Body of pancreas (tissue), 4 donors: ENCODE measurements around the gene NIPAL4. TPM values are rescaled to one million over a fixed set of nuclear protein-coding genes. Genes with fewer than 3 reads are reported as not detected.

Experiments used
- ATAC-seq: fragments of 150-250 bp; one replicate; pipeline ENCODE4 v1.9.1; 2016
- DNase-seq, 4 donors: peaks; one replicate each; pipeline ENCODE4 v3.0.0-alpha.2; 2019
- H3K27ac ChIP-seq, 4 donors: fragments of 200-600 bp; sonication (generic); 1 replicate in 3 of 4; 2 replicates in 1 of 4; pipeline versions ENCODE4 v1.5.1 to v1.6.1; 2016 to 2019; ENCODE audit warnings: mild to moderate bottlenecking in 1 of 4, mixed read lengths in 1 of 4, moderate library complexity in 1 of 4
- H3K27me3 ChIP-seq, 2 donors: fragments of 200-600 bp; sonication (generic); one replicate each; pipeline ENCODE4 v1.6.0; 2016; ENCODE audit warnings: mild to moderate bottlenecking in 1 of 2
- H3K36me3 ChIP-seq, 2 donors: fragments of 200-600 bp; sonication (generic); replicated peaks in 1 of 2; 2 replicates each; pipeline ENCODE4 v1.5.1; 2016; ENCODE audit warnings: low read depth in 2 of 2; ENCODE audit not compliant: insufficient read depth in 1 of 2
- H3K4me1 ChIP-seq: fragments of 200-600 bp; sonication (generic); one replicate; pipeline ENCODE4 v1.6.0; 2016
- H3K4me3 ChIP-seq, 2 donors: fragments of 200-600 bp; sonication (generic); 1 replicate in 1 of 2; 2 replicates in 1 of 2; pipeline ENCODE4 v1.5.1; 2016 to 2019
- H3K9me3 ChIP-seq, 3 donors: fragments of 200-600 bp; sonication (generic); 1 replicate in 2 of 3; 2 replicates in 1 of 3; pipeline ENCODE4 v1.5.1; 2016
- CTCF ChIP-seq, 7 experiments: fragments of 450-650 bp in 4 of 7; fragments of 200-600 bp in 3 of 7; sonication (generic) in 3 of 7; IDR thresholded peaks; one replicate each; pipeline ENCODE4 v1.5.1; 2016 to 2019; ENCODE audit warnings: antibody characterized with exemption in 7 of 7
- POLR2A ChIP-seq, 3 donors: fragments of 450-650 bp; IDR thresholded peaks; one replicate each; pipeline ENCODE4 v1.6.1; 2016; ENCODE audit warnings: antibody characterized with exemption in 3 of 3, mild to moderate bottlenecking in 2 of 3
- WGBS, 2 donors: methylation state at CpG; one replicate each; pipeline ENCODE4 v1.1.5; 2017; 5-methylcytosine and 5-hydroxymethylcytosine counted together
- intact Hi-C: fragments of 100-400 bp; cut with DNase I; formaldehyde crosslinking; loops from one replicate; pipeline ENCODE4 v1.15.1; 2023
- total RNA-seq, 2 donors: library from RNA; depleted of rRNA; stranded (reverse); fragments of >200 nt; gene quantifications; one replicate each; pipeline ENCODE4 v1.1.0, GENCODE V29; 2016

Gene NIPAL4
- total RNA-seq, 2 donors from 2014 or later: not detected

- no peak overlapping the region for H3K4me3 ChIP-seq
- no peaks in the 10 kb centered on the region for H3K27me3 ChIP-seq
- no peak overlapping the region for H3K27ac ChIP-seq
- intact Hi-C loops: loop anchor here (10.0 kb wide), 1 partner anchor 149 kb away; no protein-coding TSS in a partner anchor
- H3K9me3 ChIP-seq: no peaks in the 10 kb centered on the region
- DNase-seq (no peak), ATAC-seq (no peak)
- TF ChIP-seq CTCF (IDR thresholded peaks at IDR 0.05) (no peak), POLR2A (IDR thresholded peaks at IDR 0.05) (no peak)
- no peaks in the 10 kb centered on the region for H3K4me1 ChIP-seq
- WGBS, 2 donors: 69 to 76% methylated on average over 7 of the region's 7 CpGs
- H3K36me3 ChIP-seq: no peaks in the 10 kb centered on the region
Observed at GRCh38 chr5:157473383-157474320, 13.6 kb downstream of the NIPAL4 start.

- Histone ChIP-seq H3K9me3 (no peaks in the 10 kb centered on the region), H3K4me3 (no peak overlapping the region), H3K27me3 (no peaks in the 10 kb centered on the region), H3K27ac (no peak overlapping the region), H3K36me3 (no peaks in the 10 kb centered on the region), H3K4me1 (no peaks in the 10 kb centered on the region)
- 70 to 100% methylated on average over 3 of the region's 3 CpGs for WGBS, 2 donors
- ATAC-seq: no peak
- TF ChIP-seq CTCF (IDR thresholded peaks at IDR 0.05): no peak
- no peak for TF ChIP-seq POLR2A (IDR thresholded peaks at IDR 0.05)
- intact Hi-C loops: loop anchor here (10.0 kb wide), 1 partner anchor 151 kb away; no protein-coding TSS in a partner anchor
- DNase-seq: no peak
Observed at GRCh38 chr5:157475432-157475831, 15.4 kb downstream of the NIPAL4 start.

GRCh38 chr5:157476702-157477408 is 16.8 kb downstream of the NIPAL4 start:
- ATAC-seq (peak; percentile 77), DNase-seq (peak; percentile 24 to 59 (median 42))
- no peaks in the 10 kb centered on the region for H3K4me1 ChIP-seq
- 45 to 52% methylated on average over 7 of the region's 7 CpGs for WGBS, 2 donors
- TF ChIP-seq POLR2A (IDR thresholded peaks at IDR 0.05): no peak
- TF ChIP-seq CTCF (IDR thresholded peaks at IDR 0.05): peak; percentile 55 to 77 (median 68)
- H3K9me3 ChIP-seq: no peaks in the 10 kb centered on the region
- H3K4me3 ChIP-seq: no peak overlapping the region
- no peak overlapping the region for H3K27ac ChIP-seq
- no peaks in the 10 kb centered on the region for H3K27me3 ChIP-seq
- intact Hi-C loops: loop anchor here (10.0 kb wide), 1 partner anchor 152 kb away; no protein-coding TSS in a partner anchor
- H3K36me3 ChIP-seq: no peaks in the 10 kb centered on the region

GRCh38 chr5:157477814-157478494 is 17.9 kb downstream of the NIPAL4 start:
- TF ChIP-seq CTCF (IDR thresholded peaks at IDR 0.05) (no peak), POLR2A (IDR thresholded peaks at IDR 0.05) (no peak)
- Histone ChIP-seq H3K36me3 (no peaks in the 10 kb centered on the region), H3K4me1 (no peaks in the 10 kb centered on the region), H3K9me3 (no peaks in the 10 kb centered on the region), H3K4me3 (no peak overlapping the region), H3K27ac (no peak overlapping the region), H3K27me3 (no peaks in the 10 kb centered on the region)
- WGBS, 2 donors: 49% methylated on average over 5 of the region's 5 CpGs
- DNase-seq (no peak), ATAC-seq (no peak)
- intact Hi-C loops: loop anchor here (10.0 kb wide), 1 partner anchor 153 kb away; no protein-coding TSS in a partner anchor
